HG03060 (cell line): ENCODE data around the gene CYP27C1.
"Not testable (repeated sequence)": the region's sequence is repeated elsewhere in the genome, so short reads cannot be mapped to it uniquely, and the experiment has no call there.

Experiments
- ATAC-seq: cut with Tn5 transposase; IDR thresholded peaks from one replicate; pipeline ENCODE4 v1.9.1; 2021; ENCODE audit warnings: low read depth, moderate number of reproducible peaks; ENCODE audit not compliant: unreplicated experiment

Gene CYP27C1, protein sequence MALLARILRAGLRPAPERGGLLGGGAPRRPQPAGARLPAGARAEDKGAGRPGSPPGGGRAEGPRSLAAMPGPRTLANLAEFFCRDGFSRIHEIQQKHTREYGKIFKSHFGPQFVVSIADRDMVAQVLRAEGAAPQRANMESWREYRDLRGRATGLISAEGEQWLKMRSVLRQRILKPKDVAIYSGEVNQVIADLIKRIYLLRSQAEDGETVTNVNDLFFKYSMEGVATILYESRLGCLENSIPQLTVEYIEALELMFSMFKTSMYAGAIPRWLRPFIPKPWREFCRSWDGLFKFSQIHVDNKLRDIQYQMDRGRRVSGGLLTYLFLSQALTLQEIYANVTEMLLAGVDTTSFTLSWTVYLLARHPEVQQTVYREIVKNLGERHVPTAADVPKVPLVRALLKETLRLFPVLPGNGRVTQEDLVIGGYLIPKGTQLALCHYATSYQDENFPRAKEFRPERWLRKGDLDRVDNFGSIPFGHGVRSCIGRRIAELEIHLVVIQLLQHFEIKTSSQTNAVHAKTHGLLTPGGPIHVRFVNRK

GRCh38 chr2:127220102-127220767 lies at the start of gene CYP27C1:
Gene CYP27C1, minus strand, starts transcription at chr2:127220299. Its CDS starts 29 bp downstream, at chr2:127220270.
- no peak for ATAC-seq

DNA sequence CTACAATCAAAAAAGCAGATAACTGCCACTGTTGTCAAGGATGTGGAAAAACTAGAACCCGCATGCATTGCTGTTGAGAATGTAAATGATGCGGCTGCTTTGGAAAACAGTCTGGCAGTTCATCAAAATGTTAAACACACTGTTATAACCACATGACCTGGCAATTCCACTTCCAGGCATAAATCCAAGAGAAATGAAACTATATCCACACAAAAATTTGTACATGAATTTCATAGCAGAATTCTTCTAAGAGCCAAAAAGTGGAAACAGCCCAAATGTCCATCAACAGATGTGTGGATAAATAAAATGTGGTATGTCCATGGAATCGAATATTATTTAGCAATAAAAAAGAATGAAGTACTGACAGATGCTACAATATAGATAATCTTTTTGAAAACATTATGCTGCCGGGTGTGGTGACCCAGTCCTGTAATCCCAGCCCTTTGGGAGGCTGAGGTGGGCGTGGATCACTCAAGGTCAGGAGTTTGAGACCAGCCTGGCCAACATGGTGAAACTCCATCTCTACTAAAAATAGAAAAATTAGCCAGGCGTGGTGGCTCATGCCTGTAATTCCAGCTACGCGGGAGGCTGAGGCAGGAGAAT lies 41.8 kb upstream of the CYP27C1 start:
- no peak for ATAC-seq

DNA sequence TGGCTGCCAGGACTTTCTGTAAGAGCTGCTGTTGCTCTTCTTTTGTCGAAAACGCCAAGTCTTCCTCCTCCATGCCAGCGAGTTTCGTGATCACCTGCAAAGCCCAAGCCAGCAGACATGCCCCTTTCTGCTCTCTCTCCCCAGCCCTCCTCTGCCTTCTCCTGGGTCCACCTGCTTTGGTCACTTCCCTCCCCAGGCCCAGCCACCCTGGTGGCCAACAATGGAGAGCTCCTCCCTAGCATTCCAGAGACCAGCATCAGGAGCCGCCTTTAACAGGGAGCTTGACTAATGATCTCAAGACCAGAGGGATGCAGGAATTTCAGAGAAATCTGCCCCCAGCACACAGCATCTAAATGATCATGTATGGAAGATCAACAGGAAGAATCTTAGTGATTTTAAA lies 39.3 kb upstream of the CYP27C1 start:
- no peak for ATAC-seq

GRCh38 chr2:127256866-127257265 lies 36.8 kb upstream of the CYP27C1 start:
- no peak for ATAC-seq

- no peak for ATAC-seq
Measured at GRCh38 chr2:127256381-127256780, 36.3 kb upstream of the CYP27C1 start.

GRCh38 chr2:127255721-127256120 lies 35.6 kb upstream of the CYP27C1 start:
- ATAC-seq: no peak

DNA sequence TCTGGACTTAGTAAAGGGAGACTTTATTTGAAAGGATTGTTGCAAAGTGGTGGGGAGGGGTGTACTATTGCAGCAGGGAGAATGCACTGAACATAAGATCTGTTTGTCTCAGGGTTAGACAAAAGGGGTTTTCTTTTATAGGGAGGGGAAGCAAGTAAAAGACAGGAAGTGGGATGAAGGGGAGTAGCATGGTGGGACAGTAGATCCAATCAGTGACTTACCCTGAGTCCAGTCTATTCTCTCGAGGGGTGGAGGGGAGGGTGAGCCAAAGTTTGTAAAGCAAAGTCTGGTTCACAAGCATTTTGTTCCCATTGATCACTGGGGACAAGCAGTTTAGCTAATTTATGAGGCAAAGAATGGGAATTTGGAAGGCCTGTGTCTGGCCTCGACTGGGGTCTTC lies 35.0 kb upstream of the CYP27C1 start:
- no peak for ATAC-seq

DNA sequence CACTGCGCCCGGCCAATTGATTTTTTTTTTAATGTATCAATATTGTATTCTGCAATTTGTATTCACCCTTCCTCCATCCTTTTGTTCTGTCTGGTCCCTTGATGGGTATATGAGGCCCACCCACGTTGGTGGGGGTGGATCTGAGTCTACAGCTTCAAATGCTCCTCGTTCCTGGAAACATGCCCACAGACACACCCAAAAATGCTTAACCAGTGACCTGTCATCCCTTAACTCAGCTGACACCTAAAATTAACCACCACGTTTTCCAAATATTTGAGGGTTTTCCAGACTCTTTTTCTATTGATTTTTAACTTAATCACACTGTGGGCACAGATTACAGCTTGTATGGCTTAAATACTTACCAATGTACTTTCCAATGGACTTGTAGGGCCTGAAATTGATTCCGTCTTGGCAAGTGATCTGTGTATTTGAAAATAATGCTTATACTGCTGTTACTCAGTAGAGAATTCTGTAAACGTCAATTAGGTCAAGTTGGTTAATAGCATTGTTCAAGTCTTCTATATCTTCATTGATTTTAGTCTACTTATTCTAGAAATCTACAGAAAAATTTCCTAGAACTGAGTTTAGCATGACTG lies 34.4 kb upstream of the CYP27C1 start:
- no peak for ATAC-seq

- not testable (repeated sequence) for ATAC-seq
Measured at GRCh38 chr2:127241184-127241583, 21.1 kb upstream of the CYP27C1 start.

DNA sequence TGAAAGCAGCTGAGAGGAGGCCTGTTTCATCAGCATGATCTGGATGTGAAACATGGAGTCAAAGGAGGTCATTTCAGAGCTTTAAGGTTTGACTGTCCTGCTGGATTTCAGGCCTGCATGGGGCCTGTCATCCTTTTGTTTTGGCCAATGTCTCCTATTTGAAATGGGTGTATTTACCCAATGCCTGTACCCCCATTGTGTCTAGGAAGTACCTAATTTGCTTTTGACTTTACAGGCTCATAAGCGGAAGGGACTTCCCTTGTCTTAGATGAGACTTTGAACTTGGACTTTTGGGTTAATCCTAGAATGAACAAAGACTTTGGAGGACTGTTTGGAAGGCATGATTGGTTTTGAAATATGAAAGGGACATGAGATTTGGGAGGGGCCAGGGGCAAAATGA lies 19.3 kb upstream of the CYP27C1 start:
- no peak for ATAC-seq

GRCh38 chr2:127237768-127238167 lies 17.7 kb upstream of the CYP27C1 start:
- not testable (repeated sequence) for ATAC-seq

DNA sequence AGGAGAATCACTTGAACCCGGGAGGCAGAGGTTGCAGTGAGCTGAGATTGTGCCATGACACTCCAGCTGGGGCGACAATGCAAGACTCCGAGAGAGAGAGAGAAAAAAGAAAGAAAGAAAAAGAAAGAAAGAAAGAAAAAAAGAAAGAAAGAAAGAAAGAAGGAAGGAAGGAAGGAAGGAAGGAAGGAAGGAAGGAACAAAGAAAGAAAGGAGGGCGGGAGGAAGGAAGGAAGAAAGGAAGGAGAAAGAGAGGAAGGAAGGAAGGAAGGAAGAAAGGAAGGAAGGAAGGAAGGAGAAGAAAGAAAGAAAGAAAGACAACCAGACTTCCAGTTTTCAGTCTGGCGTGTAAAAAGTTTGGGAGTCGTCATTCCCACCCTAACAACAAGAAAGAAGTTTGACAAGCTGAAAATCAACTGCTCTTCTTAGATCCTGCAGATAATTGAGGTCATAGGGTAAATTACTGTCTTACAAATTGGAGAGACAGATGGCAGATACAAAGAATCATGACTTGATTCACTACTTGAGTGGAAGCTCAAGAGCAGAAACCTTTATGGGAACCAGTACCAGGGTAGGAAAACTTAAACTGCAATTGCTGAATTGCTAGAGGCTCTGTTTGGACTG lies 15.1 kb upstream of the CYP27C1 start:
- no peak for ATAC-seq

GRCh38 chr2:127233710-127234109 lies 13.6 kb upstream of the CYP27C1 start:
- no peak for ATAC-seq

DNA sequence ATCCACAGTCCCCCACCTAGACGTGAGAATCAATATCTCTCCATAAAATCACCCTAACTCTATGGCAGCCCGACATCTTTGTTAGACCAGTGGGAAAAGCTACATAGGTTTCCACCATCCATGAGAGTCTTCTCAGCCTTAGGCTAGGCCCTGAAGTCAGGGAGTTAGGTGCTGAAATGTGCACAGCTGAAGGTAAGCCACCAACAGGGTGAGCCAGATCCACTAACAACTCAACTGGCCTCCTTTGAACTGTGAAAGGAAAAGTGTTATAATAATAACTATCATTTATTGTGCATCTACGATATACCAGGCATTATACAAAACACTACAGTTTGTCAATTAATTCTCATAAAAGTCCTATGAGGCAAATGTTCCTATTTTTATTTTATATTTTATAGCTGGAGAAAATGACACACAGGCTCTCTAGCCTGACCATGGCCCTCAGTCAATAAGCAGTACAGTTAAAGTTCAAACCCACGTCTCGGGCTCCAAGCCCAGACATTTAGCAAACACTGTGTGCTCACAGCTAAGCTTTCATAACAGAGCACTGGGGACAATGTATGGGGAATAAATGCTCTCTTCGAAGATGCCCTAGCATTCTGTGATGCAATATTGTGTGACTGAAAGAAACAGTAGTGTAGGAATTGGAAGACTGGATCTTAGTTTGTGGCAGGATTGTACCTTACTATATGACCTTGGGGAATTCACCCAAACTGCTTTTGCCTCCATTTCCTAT lies 11.2 kb upstream of the CYP27C1 start:
- ATAC-seq: no peak

GRCh38 chr2:127229555-127229954 lies 9.5 kb upstream of the CYP27C1 start:
- ATAC-seq: no peak

DNA sequence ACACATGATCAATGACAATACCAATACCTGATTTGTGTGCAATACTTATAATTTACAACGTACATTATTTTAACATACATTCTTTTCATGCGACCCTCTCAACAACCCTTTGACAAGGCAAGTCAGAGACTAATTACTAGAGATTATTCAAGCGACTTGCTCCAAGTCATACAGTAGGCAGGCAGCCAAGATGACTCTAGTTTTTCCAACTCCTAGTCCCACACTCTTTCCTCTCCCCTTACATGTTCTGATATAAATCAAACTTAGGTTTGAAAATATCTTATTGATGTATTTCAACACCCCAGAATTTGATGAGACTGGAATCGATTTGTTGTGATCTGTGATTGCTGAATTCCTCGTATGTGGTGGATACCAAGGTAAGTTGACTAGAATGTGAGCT lies 8.0 kb upstream of the CYP27C1 start:
- no peak for ATAC-seq

DNA sequence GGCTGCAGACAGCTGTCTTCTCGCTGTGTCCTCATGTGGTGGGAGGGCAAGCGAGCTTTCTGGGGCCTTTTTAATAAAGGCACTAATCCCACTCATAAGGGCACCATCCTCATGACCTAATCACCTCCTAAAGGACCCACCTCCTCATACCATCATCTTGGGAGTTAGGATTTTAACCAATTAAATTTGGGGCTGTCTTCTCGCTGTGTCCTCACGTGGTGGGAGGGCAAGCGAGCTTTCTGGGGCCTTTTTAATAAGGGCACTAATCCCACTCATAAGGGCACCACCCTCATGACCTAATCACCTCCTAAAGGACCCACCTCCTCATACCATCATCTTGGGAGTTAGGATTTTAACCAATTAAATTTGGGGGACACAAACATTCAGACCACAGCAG lies 7.2 kb upstream of the CYP27C1 start:
- not testable (repeated sequence) for ATAC-seq

GRCh38 chr2:127226520-127227263 lies 6.6 kb upstream of the CYP27C1 start:
- no peak for ATAC-seq

DNA sequence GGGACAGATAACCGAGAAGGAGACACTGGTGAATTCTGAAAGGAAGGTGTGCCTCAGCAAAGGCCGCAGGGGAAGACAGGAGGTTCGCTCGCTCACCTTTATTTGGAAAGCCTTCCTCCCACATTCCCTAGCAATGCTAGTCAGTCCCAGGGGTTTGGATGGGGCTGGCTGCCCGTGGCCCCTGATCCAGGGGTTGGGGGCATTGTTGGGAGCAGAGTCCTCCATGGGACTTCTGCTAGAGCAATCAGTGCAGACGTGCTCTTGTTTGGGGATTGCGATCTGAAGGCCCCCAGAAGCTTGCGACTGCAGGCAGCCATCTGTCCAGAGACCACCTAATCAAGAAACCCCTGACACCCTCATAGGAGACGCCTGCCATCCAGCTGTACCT lies 6.0 kb upstream of the CYP27C1 start:
- no peak for ATAC-seq
